Measurements from ENCODE around the gene KIF4A. TPM values are rescaled to one million over a fixed set of nuclear protein-coding genes. Genes with fewer than 3 reads are reported as not detected.

The KIF4A gene
- total and polyA plus RNA-seq, 7 experiments from 2014 or later = 0.20 to 26.5 (median 0.21) TPM; not detected in 3

- no peak overlapping the region for H3K27ac ChIP-seq (ENCODE audit: low read depth, low read length)
- no peaks in the 10 kb centered on the region for H3K36me3 ChIP-seq (ENCODE audit: control insufficient read depth in 2 of 3, insufficient read depth in 3 of 3, low read length in 3 of 3)
- H3K27ac Mint-ChIP-seq = no peak overlapping the region
- DNase-seq = no peak
- peaks cover 0 to 18% (median 6%) of the 10 kb centered on the region in 5 donors for H3K36me3 Mint-ChIP-seq
- peaks cover 0 to 6% (median 0%) of the 10 kb centered on the region in 7 donors for H3K4me1 Mint-ChIP-seq
- POLR2A ChIA-PET = interaction anchor here (0.6 to 0.7 kb wide), 2 partner anchors 55 to 218 kb away, joined by 3 to 4 read pairs; no protein-coding TSS in a partner anchor
- intact Hi-C loops (cut with micrococcal nuclease) = no loop called here
- no peaks in the 10 kb centered on the region for H3K9me3 ChIP-seq (ENCODE audit: control insufficient read depth in 2 of 3, low read length in 3 of 3)
- no peaks in the 10 kb centered on the region for H3K4me1 ChIP-seq (ENCODE audit: control insufficient read depth in 2 of 2, insufficient read depth in 2 of 2, low read length in 2 of 2)
- no peak overlapping the region for H3K4me3 Mint-ChIP-seq
- H3K4me3 ChIP-seq (ENCODE audit: low read length) = no peak overlapping the region
- H3K27me3 Mint-ChIP-seq = no peaks in the 10 kb centered on the region
- H3K27me3 ChIP-seq (ENCODE audit: control insufficient read depth in 2 of 2, insufficient read depth in 2 of 2, low read length in 2 of 2) = no peaks in the 10 kb centered on the region
- ATAC-seq = no peak
- CTCF ChIA-PET = no interaction called here
- no peaks in the 10 kb centered on the region for H3K9me3 Mint-ChIP-seq
Observed at GRCh38 chrX:70252491-70252890, 37.4 kb upstream of the KIF4A start.

GRCh38 chrX:70253377-70254062 lies 36.4 kb upstream of the KIF4A start:
- no peaks in the 10 kb centered on the region for H3K36me3 ChIP-seq (ENCODE audit: control insufficient read depth in 2 of 3, insufficient read depth in 3 of 3, low read length in 3 of 3)
- Mint-ChIP-seq H3K4me1 (peaks cover 0 to 6% (median 0%) of the 10 kb centered on the region in 7 donors), H3K4me3 (no peak overlapping the region), H3K36me3 (peaks cover 0 to 18% (median 6%) of the 10 kb centered on the region in 5 donors), H3K27ac (no peak overlapping the region), H3K27me3 (no peaks in the 10 kb centered on the region), H3K9me3 (no peaks in the 10 kb centered on the region)
- no peaks in the 10 kb centered on the region for H3K4me1 ChIP-seq (ENCODE audit: control insufficient read depth in 2 of 2, insufficient read depth in 2 of 2, low read length in 2 of 2)
- ATAC-seq = no peak
- H3K4me3 ChIP-seq (ENCODE audit: low read length) = no peak overlapping the region
- ChIA-PET CTCF (no interaction called here), POLR2A (no interaction called here)
- no peaks in the 10 kb centered on the region for H3K9me3 ChIP-seq (ENCODE audit: control insufficient read depth in 2 of 3, low read length in 3 of 3)
- H3K27me3 ChIP-seq (ENCODE audit: control insufficient read depth in 2 of 2, insufficient read depth in 2 of 2, low read length in 2 of 2) = no peaks in the 10 kb centered on the region
- no peak overlapping the region for H3K27ac ChIP-seq (ENCODE audit: low read depth, low read length)
- no peak for DNase-seq
- intact Hi-C loops (cut with micrococcal nuclease) = no loop called here

- intact Hi-C loops (cut with micrococcal nuclease) = no loop called here
- Histone ChIP-seq H3K36me3 (ENCODE audit: control insufficient read depth in 2 of 3, insufficient read depth in 3 of 3, low read length in 3 of 3) (no peaks in the 10 kb centered on the region), H3K27ac (ENCODE audit: low read depth, low read length) (no peak overlapping the region), H3K9me3 (ENCODE audit: control insufficient read depth in 2 of 3, low read length in 3 of 3) (no peaks in the 10 kb centered on the region), H3K4me3 (ENCODE audit: low read length) (no peak overlapping the region), H3K27me3 (ENCODE audit: control insufficient read depth in 2 of 2, insufficient read depth in 2 of 2, low read length in 2 of 2) (no peaks in the 10 kb centered on the region), H3K4me1 (ENCODE audit: control insufficient read depth in 2 of 2, insufficient read depth in 2 of 2, low read length in 2 of 2) (no peaks in the 10 kb centered on the region)
- Mint-ChIP-seq H3K9me3 (no peaks in the 10 kb centered on the region), H3K27ac (no peak overlapping the region), H3K4me1 (peaks cover 0 to 6% (median 0%) of the 10 kb centered on the region in 7 donors), H3K4me3 (no peak overlapping the region), H3K27me3 (no peaks in the 10 kb centered on the region), H3K36me3 (peaks cover 0 to 18% (median 6%) of the 10 kb centered on the region in 5 donors)
- ATAC-seq (no peak), DNase-seq (no peak)
- POLR2A ChIA-PET = no interaction called here
- CTCF ChIA-PET = no interaction called here
Observed at GRCh38 chrX:70254063-70254400, 35.9 kb upstream of the KIF4A start.

GRCh38 chrX:70254909-70255308 lies 35.0 kb upstream of the KIF4A start:
- Mint-ChIP-seq H3K27me3 (no peaks in the 10 kb centered on the region), H3K9me3 (no peaks in the 10 kb centered on the region), H3K36me3 (peaks cover 0 to 21% (median 6%) of the 10 kb centered on the region in 5 donors), H3K27ac (no peak overlapping the region), H3K4me3 (no peak overlapping the region), H3K4me1 (peaks cover 0 to 6% (median 0%) of the 10 kb centered on the region in 7 donors)
- Histone ChIP-seq H3K27ac (ENCODE audit: low read depth, low read length) (no peak overlapping the region), H3K4me3 (ENCODE audit: low read length) (no peak overlapping the region), H3K27me3 (ENCODE audit: control insufficient read depth in 2 of 2, insufficient read depth in 2 of 2, low read length in 2 of 2) (no peaks in the 10 kb centered on the region), H3K9me3 (ENCODE audit: control insufficient read depth in 2 of 3, low read length in 3 of 3) (no peaks in the 10 kb centered on the region), H3K4me1 (ENCODE audit: control insufficient read depth in 2 of 2, insufficient read depth in 2 of 2, low read length in 2 of 2) (no peaks in the 10 kb centered on the region), H3K36me3 (ENCODE audit: control insufficient read depth in 2 of 3, insufficient read depth in 3 of 3, low read length in 3 of 3) (no peaks in the 10 kb centered on the region)
- no peak for DNase-seq
- ChIA-PET CTCF (no interaction called here), POLR2A (no interaction called here)
- no peak for ATAC-seq
- intact Hi-C loops (cut with micrococcal nuclease) = no loop called here

- intact Hi-C loops (cut with micrococcal nuclease) = no loop called here
- no peak overlapping the region for H3K4me3 Mint-ChIP-seq
Observed at GRCh38 chrX:70255452-70255851, 34.5 kb upstream of the KIF4A start.

GRCh38 chrX:70257423-70258288 lies 32.2 kb upstream of the KIF4A start:
- H3K4me3 Mint-ChIP-seq = no peak overlapping the region
- Histone ChIP-seq H3K9me3 (ENCODE audit: control insufficient read depth in 2 of 3, low read length in 3 of 3) (no peaks in the 10 kb centered on the region), H3K27me3 (ENCODE audit: control insufficient read depth in 2 of 2, insufficient read depth in 2 of 2, low read length in 2 of 2) (no peaks in the 10 kb centered on the region), H3K27ac (ENCODE audit: low read depth, low read length) (no peak overlapping the region), H3K4me1 (ENCODE audit: control insufficient read depth in 2 of 2, insufficient read depth in 2 of 2, low read length in 2 of 2) (no peaks in the 10 kb centered on the region), H3K4me3 (ENCODE audit: low read length) (no peak overlapping the region), H3K36me3 (ENCODE audit: control insufficient read depth in 2 of 3, insufficient read depth in 3 of 3, low read length in 3 of 3) (no peaks in the 10 kb centered on the region)
- CTCF ChIA-PET = no interaction called here
- peak overlapping the region in 1 of 9 donors; percentile 36 for H3K27ac Mint-ChIP-seq
- peaks cover 0 to 25% (median 6%) of the 10 kb centered on the region in 5 donors for H3K36me3 Mint-ChIP-seq
- DNase-seq (no peak), ATAC-seq (no peak)
- POLR2A ChIA-PET = no interaction called here
- no peaks in the 10 kb centered on the region for H3K27me3 Mint-ChIP-seq
- intact Hi-C loops (cut with micrococcal nuclease) = no loop called here
- H3K4me1 Mint-ChIP-seq = peaks cover 0 to 6% (median 0%) of the 10 kb centered on the region in 7 donors
- H3K9me3 Mint-ChIP-seq = no peaks in the 10 kb centered on the region

More at GRCh38 chrX:70255452-70255851, 34.5 kb upstream of the KIF4A start:
- H3K36me3 ChIP-seq (ENCODE audit: control insufficient read depth in 2 of 3, insufficient read depth in 3 of 3, low read length in 3 of 3) = no peaks in the 10 kb centered on the region
- H3K27me3 ChIP-seq (ENCODE audit: control insufficient read depth in 2 of 2, insufficient read depth in 2 of 2, low read length in 2 of 2) = no peaks in the 10 kb centered on the region
- no peaks in the 10 kb centered on the region for H3K4me1 ChIP-seq (ENCODE audit: control insufficient read depth in 2 of 2, insufficient read depth in 2 of 2, low read length in 2 of 2)
- Mint-ChIP-seq H3K9me3 (no peaks in the 10 kb centered on the region), H3K4me1 (peaks cover 0 to 6% (median 0%) of the 10 kb centered on the region in 7 donors), H3K27ac (no peak overlapping the region), H3K36me3 (peaks cover 0 to 21% (median 6%) of the 10 kb centered on the region in 5 donors), H3K27me3 (no peaks in the 10 kb centered on the region)
- ATAC-seq = no peak
- ChIA-PET POLR2A (no interaction called here), CTCF (no interaction called here)
- no peak overlapping the region for H3K4me3 ChIP-seq (ENCODE audit: low read length)
- no peak overlapping the region for H3K27ac ChIP-seq (ENCODE audit: low read depth, low read length)
- no peaks in the 10 kb centered on the region for H3K9me3 ChIP-seq (ENCODE audit: control insufficient read depth in 2 of 3, low read length in 3 of 3)
- DNase-seq = no peak

All from naive thymus-derived CD4-positive, alpha-beta T cell (primary cell).